ENCODE results near the gene ATP2B2.

The ATP2B2 gene

DNA sequence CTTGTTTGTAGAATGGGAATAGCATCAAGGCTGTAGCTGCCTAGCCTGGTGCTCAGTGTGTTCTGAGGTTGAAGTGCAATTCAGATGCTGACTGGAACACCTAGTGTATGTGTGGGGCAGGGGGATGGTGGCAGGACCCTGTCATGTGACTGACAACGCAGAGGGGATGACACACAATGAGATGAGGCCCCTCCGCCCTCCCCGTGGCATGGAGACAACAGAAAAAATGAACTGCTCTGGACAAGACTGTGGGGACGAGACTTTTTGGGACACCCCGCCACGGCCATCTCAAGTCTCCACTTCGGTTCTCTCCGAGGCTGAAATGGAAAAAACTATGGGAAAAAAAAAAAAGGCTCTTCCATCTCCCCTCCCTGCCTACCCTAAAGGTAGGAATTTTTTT lies 174.1 kb downstream of the ATP2B2 start:
- Histone ChIP-seq H3K79me2 (ENCODE audit: insufficient read depth, low read length) (no peaks in the 10 kb centered on the region), H3K27me3 (ENCODE audit: insufficient read depth, low read length, poor library complexity, severe bottlenecking) (no peaks in the 10 kb centered on the region), H3K9me2 (replicated peaks; ENCODE audit: low read depth, low read length) (no peaks in the 10 kb centered on the region), H3K36me3 (ENCODE audit: insufficient read depth, low read length) (no peaks in the 10 kb centered on the region), H3K4me2 (ENCODE audit: low read depth, low read length, poor library complexity, severe bottlenecking) (no peak overlapping the region), H4K20me1 (ENCODE audit: insufficient read depth, low read length, poor library complexity, severe bottlenecking) (no peaks in the 10 kb centered on the region), H3F3A (ENCODE audit: low read depth) (no peaks in the 10 kb centered on the region), H3K9ac (ENCODE audit: low read depth, low read length, poor library complexity, severe bottlenecking) (no peak overlapping the region), H3K9me3 (ENCODE audit: insufficient read depth, low read depth, low read length) (no peaks in the 10 kb centered on the region), H3K4me3 (ENCODE audit: low read length, poor library complexity, severe bottlenecking) (no peak overlapping the region), H2AFZ (ENCODE audit: low read length) (no peak overlapping the region), H3K4me1 (ENCODE audit: insufficient read depth, low read length, poor library complexity, severe bottlenecking) (peaks cover 7% of the 10 kb centered on the region)
- TF ChIP-seq, protein P1, sequence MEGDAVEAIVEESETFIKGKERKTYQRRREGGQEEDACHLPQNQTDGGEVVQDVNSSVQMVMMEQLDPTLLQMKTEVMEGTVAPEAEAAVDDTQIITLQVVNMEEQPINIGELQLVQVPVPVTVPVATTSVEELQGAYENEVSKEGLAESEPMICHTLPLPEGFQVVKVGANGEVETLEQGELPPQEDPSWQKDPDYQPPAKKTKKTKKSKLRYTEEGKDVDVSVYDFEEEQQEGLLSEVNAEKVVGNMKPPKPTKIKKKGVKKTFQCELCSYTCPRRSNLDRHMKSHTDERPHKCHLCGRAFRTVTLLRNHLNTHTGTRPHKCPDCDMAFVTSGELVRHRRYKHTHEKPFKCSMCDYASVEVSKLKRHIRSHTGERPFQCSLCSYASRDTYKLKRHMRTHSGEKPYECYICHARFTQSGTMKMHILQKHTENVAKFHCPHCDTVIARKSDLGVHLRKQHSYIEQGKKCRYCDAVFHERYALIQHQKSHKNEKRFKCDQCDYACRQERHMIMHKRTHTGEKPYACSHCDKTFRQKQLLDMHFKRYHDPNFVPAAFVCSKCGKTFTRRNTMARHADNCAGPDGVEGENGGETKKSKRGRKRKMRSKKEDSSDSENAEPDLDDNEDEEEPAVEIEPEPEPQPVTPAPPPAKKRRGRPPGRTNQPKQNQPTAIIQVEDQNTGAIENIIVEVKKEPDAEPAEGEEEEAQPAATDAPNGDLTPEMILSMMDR (conservative IDR thresholded peaks at IDR 0.05; ENCODE audit: low read length): no peak

DNA sequence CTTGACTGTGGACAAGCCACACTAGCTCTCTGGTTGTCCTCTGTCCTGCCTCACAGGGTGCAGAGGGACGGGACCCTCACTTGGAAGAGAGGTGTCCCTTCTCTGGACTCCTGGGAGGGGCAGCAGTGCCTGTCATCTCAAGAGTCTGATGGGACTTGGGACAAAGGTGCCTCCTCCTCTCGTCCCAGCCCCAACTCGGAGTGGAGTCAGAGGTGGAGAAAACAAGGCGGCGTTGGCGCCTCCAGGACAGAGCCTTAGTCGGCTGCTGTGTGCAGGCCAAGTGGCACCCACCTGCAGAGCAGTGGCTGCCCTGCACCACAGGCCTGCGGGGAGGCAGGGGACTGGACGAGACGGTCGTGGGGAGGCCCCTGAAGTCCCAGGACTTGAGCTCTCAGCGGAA lies 175.1 kb downstream of the ATP2B2 start:
- Histone ChIP-seq H3F3A (ENCODE audit: low read depth) (no peaks in the 10 kb centered on the region), H3K4me2 (ENCODE audit: low read depth, low read length, poor library complexity, severe bottlenecking) (no peak overlapping the region), H3K9me2 (replicated peaks; ENCODE audit: low read depth, low read length) (no peaks in the 10 kb centered on the region), H3K9ac (ENCODE audit: low read depth, low read length, poor library complexity, severe bottlenecking) (no peak overlapping the region), H2AFZ (ENCODE audit: low read length) (no peak overlapping the region), H3K36me3 (ENCODE audit: insufficient read depth, low read length) (no peaks in the 10 kb centered on the region), H3K9me3 (ENCODE audit: insufficient read depth, low read depth, low read length) (no peaks in the 10 kb centered on the region), H3K27me3 (ENCODE audit: insufficient read depth, low read length, poor library complexity, severe bottlenecking) (no peaks in the 10 kb centered on the region), H3K4me1 (ENCODE audit: insufficient read depth, low read length, poor library complexity, severe bottlenecking) (peaks cover 7% of the 10 kb centered on the region), H3K4me3 (ENCODE audit: low read length, poor library complexity, severe bottlenecking) (no peak overlapping the region), H4K20me1 (ENCODE audit: insufficient read depth, low read length, poor library complexity, severe bottlenecking) (no peaks in the 10 kb centered on the region), H3K79me2 (ENCODE audit: insufficient read depth, low read length) (no peaks in the 10 kb centered on the region)
- TF ChIP-seq EZH2phosphoT487 (IDR thresholded peaks at IDR 0.05; ENCODE audit: borderline replicate concordance): no peak
- TF ChIP-seq, protein P1 (conservative IDR thresholded peaks at IDR 0.05; ENCODE audit: low read length): no peak

DNA sequence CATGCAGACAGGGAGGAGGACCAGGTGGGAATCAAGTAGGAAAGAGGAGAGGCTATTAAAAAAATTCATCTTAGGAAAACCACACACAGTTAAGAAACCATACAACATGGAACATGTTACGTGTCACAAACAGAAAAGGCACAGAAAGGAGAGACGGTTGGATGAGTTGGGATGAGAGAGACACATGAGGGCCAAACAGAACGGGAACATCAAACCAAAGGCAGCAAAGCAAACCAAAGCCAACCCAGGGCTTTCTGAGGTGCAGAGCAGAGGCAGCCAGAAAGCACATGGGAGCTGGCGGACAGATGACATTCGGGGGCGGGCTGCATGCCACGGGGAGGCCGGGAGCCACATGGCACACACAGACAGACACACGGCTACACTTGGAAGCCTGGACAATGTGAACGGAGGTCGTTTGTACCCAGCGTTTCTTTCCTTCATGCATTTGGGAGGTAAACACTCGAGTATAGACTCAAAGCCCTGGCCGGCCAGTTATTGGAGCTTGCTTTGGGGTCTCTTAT lies 175.8 kb downstream of the ATP2B2 start:
- Histone ChIP-seq H3K9ac (ENCODE audit: low read depth, low read length, poor library complexity, severe bottlenecking) (no peak overlapping the region), H3K4me3 (ENCODE audit: low read length, poor library complexity, severe bottlenecking) (no peak overlapping the region), H2AFZ (ENCODE audit: low read length) (no peak overlapping the region), H3K79me2 (ENCODE audit: insufficient read depth, low read length) (no peaks in the 10 kb centered on the region), H3K27me3 (ENCODE audit: insufficient read depth, low read length, poor library complexity, severe bottlenecking) (no peaks in the 10 kb centered on the region), H4K20me1 (ENCODE audit: insufficient read depth, low read length, poor library complexity, severe bottlenecking) (no peaks in the 10 kb centered on the region), H3K36me3 (ENCODE audit: insufficient read depth, low read length) (no peaks in the 10 kb centered on the region), H3K4me2 (ENCODE audit: low read depth, low read length, poor library complexity, severe bottlenecking) (no peak overlapping the region), H3K9me3 (ENCODE audit: insufficient read depth, low read depth, low read length) (no peaks in the 10 kb centered on the region), H3K4me1 (ENCODE audit: insufficient read depth, low read length, poor library complexity, severe bottlenecking) (peaks cover 7% of the 10 kb centered on the region), H3F3A (ENCODE audit: low read depth) (no peaks in the 10 kb centered on the region), H3K9me2 (replicated peaks; ENCODE audit: low read depth, low read length) (no peaks in the 10 kb centered on the region)
- no peak for TF ChIP-seq EZH2phosphoT487 (IDR thresholded peaks at IDR 0.05; ENCODE audit: borderline replicate concordance)
- TF ChIP-seq, protein P1 (conservative IDR thresholded peaks at IDR 0.05; ENCODE audit: low read length): no peak

All from Loucy (cell line).